NB4 (cell line): ENCODE measurements around the gene RXRB.

Source experiments
- DNase-seq: peaks from one replicate; pipeline ENCODE4 v3.0.0; 2010; ENCODE audit warnings: low read depth
- H3K4me3 ChIP-seq: one replicate; pipeline ENCODE4 v1.5.1; 2011; ENCODE audit warnings: mild to moderate bottlenecking, low read depth, low read length, moderate library complexity
- MYC ChIP-seq: IDR thresholded peaks from 2 replicates; pipeline ENCODE4 v1.6.1; 2011; ENCODE audit warnings: low read depth, low read length
- POLR2A ChIP-seq: IDR thresholded peaks from 2 replicates; pipeline ENCODE4 v1.6.1; 2011; ENCODE audit warnings: mild to moderate bottlenecking; ENCODE audit not compliant: insufficient read length; ENCODE audit errors: extremely low read depth
- TF ChIP-seq, protein P1 (sequence below): IDR thresholded peaks from 2 replicates; pipeline ENCODE4 v1.6.1; 2011; ENCODE audit warnings: low read depth, low read length
- TF ChIP-seq, protein P2 (sequence below): IDR thresholded peaks from one replicate; pipeline ENCODE4 v1.5.1; 2012; ENCODE audit warnings: low read depth, low read length

Gene RXRB

DNA sequence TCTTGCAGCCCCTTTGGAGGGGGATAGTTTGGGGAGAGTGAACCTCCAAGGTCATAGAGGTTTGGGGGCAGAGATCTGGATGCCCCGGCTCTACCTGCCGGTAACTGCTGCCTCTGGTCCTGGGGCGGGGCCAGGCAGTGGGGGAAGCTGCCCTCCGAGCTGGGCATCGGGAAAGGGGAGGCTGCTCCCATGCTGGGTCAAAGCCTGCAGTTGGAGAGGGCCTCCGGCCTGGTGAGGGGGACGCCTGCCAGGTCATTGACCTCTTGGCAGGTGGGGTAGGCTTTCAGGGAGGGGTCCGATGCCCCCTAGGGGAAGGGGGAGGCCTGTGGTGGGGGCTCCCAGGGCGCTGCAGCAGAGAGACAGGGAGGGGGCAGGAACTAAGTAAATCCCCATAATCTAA lies 15.3 kb downstream of the RXRB start:
- DNase-seq = no peak
- no peak for TF ChIP-seq MYC
- TF ChIP-seq, protein P1, sequence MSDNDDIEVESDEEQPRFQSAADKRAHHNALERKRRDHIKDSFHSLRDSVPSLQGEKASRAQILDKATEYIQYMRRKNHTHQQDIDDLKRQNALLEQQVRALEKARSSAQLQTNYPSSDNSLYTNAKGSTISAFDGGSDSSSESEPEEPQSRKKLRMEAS = no peak
- H3K4me3 ChIP-seq = no peak overlapping the region

DNA sequence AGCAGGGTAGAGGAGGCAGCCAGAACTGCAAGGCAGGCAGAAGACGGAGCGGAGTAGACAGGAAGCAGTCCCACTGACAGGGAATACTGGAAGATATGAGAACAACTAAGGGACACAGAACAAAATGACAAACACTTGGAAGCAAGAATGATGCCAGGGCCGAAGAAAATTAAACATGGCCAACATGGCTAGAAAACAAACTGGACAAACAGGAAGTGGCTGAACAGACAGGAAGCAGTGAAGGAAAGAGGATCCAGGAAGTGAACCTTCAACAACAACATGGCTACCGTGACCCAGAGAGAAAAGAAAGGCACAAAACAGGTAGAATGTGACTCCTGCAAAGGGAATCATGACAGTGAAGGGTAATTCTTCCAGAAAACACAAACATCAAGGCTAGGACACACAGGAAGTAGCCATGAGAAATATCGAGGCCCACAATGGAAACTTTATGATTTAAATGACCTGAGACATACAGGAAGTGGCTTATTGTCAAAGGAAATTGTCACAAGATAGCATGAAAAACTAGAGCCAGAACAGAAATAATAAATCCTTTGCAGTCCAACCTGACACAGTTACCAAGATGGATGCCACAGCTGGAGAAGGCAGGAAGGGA lies 17.3 kb downstream of the RXRB start:
- TF ChIP-seq POLR2A = no peak
- TF ChIP-seq, protein P2, sequence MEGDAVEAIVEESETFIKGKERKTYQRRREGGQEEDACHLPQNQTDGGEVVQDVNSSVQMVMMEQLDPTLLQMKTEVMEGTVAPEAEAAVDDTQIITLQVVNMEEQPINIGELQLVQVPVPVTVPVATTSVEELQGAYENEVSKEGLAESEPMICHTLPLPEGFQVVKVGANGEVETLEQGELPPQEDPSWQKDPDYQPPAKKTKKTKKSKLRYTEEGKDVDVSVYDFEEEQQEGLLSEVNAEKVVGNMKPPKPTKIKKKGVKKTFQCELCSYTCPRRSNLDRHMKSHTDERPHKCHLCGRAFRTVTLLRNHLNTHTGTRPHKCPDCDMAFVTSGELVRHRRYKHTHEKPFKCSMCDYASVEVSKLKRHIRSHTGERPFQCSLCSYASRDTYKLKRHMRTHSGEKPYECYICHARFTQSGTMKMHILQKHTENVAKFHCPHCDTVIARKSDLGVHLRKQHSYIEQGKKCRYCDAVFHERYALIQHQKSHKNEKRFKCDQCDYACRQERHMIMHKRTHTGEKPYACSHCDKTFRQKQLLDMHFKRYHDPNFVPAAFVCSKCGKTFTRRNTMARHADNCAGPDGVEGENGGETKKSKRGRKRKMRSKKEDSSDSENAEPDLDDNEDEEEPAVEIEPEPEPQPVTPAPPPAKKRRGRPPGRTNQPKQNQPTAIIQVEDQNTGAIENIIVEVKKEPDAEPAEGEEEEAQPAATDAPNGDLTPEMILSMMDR = no peak
- TF ChIP-seq MYC = no peak
- TF ChIP-seq, protein P1 = no peak
- no peak overlapping the region for H3K4me3 ChIP-seq
- DNase-seq = no peak

DNA sequence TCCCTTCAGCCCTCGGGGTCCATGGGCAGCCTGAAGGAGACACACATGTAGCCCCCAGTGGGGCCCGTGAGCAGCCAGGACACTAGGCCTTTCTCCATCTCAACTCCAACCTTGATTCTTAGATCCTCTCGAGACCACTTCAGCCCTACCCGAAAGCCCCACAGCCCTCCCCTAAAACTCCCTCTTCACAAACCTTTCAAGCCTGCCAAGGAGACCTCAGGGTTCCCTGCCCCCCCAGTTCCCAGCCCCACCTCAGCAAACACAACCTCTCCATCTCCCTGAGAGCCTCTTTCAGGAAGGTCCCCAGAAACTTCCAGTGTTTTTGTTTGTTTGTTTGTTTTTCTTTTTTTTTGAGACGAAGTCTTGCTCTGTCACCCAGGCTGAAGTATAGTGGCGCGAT lies 19.3 kb downstream of the RXRB start:
- TF ChIP-seq POLR2A = no peak
- TF ChIP-seq, protein P1 = no peak
- TF ChIP-seq MYC = no peak
- TF ChIP-seq, protein P2 = no peak
- H3K4me3 ChIP-seq = no peak overlapping the region
- DNase-seq = no peak

DNA sequence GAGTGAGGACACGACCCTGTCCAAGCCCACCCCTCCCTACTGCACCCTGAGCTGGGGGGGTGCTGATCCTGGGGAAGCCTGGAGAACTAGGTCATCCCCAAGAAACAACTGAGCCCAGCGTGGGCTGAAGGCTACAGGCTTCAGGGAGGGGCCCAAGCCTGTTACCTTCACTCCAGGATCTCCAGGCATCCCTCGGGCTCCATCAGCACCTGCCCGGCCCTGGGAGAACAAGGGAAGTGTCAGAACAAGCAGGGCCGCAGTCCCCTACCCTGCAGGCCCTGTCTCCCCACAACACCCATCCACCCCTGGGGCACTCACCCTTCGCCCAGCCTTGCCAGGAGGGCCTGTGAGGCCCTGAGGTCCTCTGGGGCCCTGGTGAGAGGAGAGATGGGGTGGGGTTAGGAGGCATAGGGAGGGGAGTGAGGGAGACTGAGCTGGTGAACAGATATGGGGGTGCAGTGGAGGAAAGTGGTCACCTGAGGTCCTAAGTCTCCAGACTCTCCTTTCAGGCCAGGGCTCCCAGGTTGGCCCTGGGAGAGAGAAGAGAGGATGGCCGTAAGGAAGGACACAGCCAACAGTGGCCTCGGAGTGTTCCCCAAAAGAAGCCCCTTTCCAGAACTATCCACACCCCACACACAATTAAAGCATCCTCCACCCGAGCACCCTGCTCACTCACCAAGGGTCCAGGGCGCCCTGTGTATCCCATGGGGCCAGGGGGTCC lies 21.6 kb downstream of the RXRB start:
- no peak overlapping the region for H3K4me3 ChIP-seq
- DNase-seq = no peak

DNA sequence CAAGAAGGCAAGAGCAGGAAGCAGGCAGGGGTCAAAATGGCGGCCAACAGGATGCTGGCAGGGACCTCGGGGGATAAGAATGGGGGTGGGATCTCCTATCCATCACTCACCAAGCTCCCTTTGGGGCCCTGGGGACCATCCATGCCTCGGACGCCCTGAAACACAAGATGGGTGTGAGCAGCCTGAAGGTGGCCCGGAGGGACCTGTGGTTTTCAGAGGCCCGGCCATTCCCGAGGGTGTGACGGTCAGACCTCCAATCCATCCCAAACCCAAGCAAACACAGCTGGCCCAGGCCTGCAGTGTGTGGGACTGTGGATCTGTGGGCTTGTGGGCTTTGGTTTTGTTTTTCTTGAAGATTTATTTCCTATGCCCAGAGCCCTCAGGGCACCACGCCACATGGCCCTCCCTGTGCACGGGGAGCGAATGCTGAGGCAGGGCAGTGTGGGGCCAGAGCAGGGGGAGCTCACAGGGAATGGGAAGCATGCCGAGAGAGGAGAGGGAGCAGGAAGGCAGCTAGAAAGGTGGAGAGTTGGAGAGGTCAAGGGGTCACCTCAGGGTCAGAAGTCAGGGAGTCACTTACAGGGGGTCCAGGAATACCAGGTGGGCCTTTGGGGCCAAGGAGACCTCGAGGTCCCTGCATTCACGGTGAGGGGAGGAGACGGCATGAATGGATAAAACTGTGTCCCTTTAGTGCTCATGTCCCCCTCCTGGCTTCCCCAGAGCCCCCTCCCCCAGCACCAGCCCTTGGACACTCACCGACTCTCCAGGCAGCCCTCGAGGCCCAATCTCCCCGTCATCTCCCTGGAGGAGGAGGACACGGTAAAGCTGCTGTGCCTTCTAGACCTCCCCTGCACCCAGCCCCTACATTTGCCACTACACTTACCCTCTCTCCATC lies 22.7 kb downstream of the RXRB start:
- no peak for DNase-seq
- no peak for TF ChIP-seq POLR2A
- H3K4me3 ChIP-seq = no peak overlapping the region

More for the DNA sequence above, 21.6 kb downstream of the RXRB start:
- TF ChIP-seq, protein P1 = no peak
- TF ChIP-seq, protein P2 = no peak
- TF ChIP-seq POLR2A (no peak), MYC (no peak)

DNA sequence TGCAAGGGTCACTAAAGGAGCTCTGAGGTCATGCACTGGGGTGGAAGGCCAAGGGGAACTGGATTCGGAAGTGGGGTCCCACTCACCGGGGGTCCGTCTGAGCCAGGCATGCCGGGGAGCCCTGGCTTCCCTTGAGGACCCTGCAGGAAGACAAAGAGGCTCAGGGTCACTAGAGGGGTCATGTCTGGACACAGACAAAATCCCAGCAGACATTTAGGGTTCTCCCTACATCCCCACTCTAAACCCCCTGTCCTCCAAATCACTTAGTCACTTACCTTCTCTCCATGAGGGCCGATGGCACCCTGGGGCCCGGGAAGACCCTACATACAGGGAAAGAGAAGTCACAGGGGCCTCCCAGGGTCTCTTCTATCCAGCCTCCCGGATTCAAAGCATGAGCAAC lies 23.6 kb downstream of the RXRB start:
- TF ChIP-seq, protein P1 = no peak
- TF ChIP-seq, protein P2 = no peak
- no peak for TF ChIP-seq MYC
- no peak for TF ChIP-seq POLR2A
- H3K4me3 ChIP-seq = no peak overlapping the region
- no peak for DNase-seq
